Gastrocnemius medialis (tissue), 4 donors: ENCODE measurements around the gene AHCTF1. TPM values are rescaled to one million over a fixed set of nuclear protein-coding genes. Genes with fewer than 3 reads are reported as not detected.
"Not testable (repeated sequence)": the region's sequence is repeated elsewhere in the genome, so short reads cannot be mapped to it uniquely, and the experiment has no call there.

ENCODE experiments used
- ATAC-seq, 2 donors: fragments of 150-250 bp; one replicate each; pipeline ENCODE4 v1.9.1; 2016
- DNase-seq, 2 donors: peaks; one replicate each; pipeline ENCODE4 v3.0.0-alpha.2; 2019
- H3K27ac ChIP-seq, 4 donors: fragments of 200-600 bp; sonication (generic); 1 replicate in 1 of 4; 2 replicates in 3 of 4; pipeline ENCODE4 v1.5.1; 2016 to 2018; ENCODE audit warnings: mild to moderate bottlenecking in 2 of 4, moderate library complexity in 1 of 4
- H3K27me3 ChIP-seq, 3 donors: fragments of 200-600 bp; sonication (generic) in 2 of 3; 1 replicate in 1 of 3; 2 replicates in 2 of 3; pipeline versions ENCODE4 v1.5.1 to v1.6.0; 2016 to 2019; ENCODE audit warnings: mild to moderate bottlenecking in 1 of 3, moderate library complexity in 1 of 3
- H3K36me3 ChIP-seq, 2 donors: fragments of 200-600 bp; sonication (generic) in 1 of 2; one replicate each; pipeline ENCODE4 v1.5.1; 2017 to 2018
- H3K4me1 ChIP-seq, 2 donors: fragments of 200-600 bp; sonication (generic) in 1 of 2; one replicate each; pipeline ENCODE4 v1.5.1; 2016 to 2017; ENCODE audit warnings: mild to moderate bottlenecking in 2 of 2
- H3K4me3 ChIP-seq, 4 donors: fragments of 200-600 bp; sonication (generic) in 3 of 4; 1 replicate in 1 of 4; 2 replicates in 3 of 4; pipeline ENCODE4 v1.5.1; 2016 to 2019; ENCODE audit warnings: mild to moderate bottlenecking in 2 of 4
- H3K9me3 ChIP-seq, 3 donors: fragments of 200-600 bp; sonication (generic) in 2 of 3; 1 replicate in 1 of 3; 2 replicates in 2 of 3; pipeline ENCODE4 v1.5.1; 2016 to 2019
- CTCF ChIP-seq, 5 experiments: fragments of 450-650 bp in 3 of 5; fragments of 200-600 bp in 2 of 5; sonication (generic) in 2 of 5; IDR thresholded peaks in 4 of 5; conservative IDR thresholded peaks in 1 of 5; 1 replicate in 4 of 5; 2 replicates in 1 of 5; pipeline ENCODE4 v1.5.1; 2016 to 2019; ENCODE audit warnings: antibody characterized with exemption in 5 of 5, mild to moderate bottlenecking in 3 of 5, moderate library complexity in 3 of 5
- POLR2A ChIP-seq, 2 donors: fragments of 450-650 bp; IDR thresholded peaks; one replicate each; pipeline ENCODE4 v1.6.1; 2017; ENCODE audit warnings: antibody characterized with exemption in 2 of 2, mild to moderate bottlenecking in 2 of 2, moderate library complexity in 2 of 2
- in situ Hi-C, 4 donors: fragments of 200-750 bp; cut with MboI; loops; one replicate each; pipeline versions ENCODE4 v1.15.0 to v1.8.0; 2017; ENCODE audit warnings: low sequenced_read_pairs in 4 of 4
- intact Hi-C: fragments of 100-400 bp; cut with DNase I; formaldehyde crosslinking; loops from one replicate; pipeline ENCODE4 v1.15.1; 2023; ENCODE audit warnings: low total_unique reads
- total RNA-seq, 4 donors: library from RNA; depleted of rRNA; stranded (reverse); fragments of >200 nt; gene quantifications; one replicate each; pipeline versions ENCODE4 v1.1.0 to v1.2.3, GENCODE V29; 2016

AHCTF1 gene
- total RNA-seq, 4 donors from 2014 or later = 21.7 to 28.5 (median 24.7) TPM

GRCh38 chr1:246923482-246923881 lies 8.3 kb downstream of the AHCTF1 start:
- Histone ChIP-seq H3K27ac (peak overlapping the region in 1 of 4 donors; percentile 65), H3K27me3 (no peaks in the 10 kb centered on the region), H3K4me1 (peaks cover 39 to 45% of the 10 kb centered on the region in 2 donors), H3K4me3 (no peak overlapping the region), H3K36me3 (no peaks in the 10 kb centered on the region), H3K9me3 (no peaks in the 10 kb centered on the region)
- DNase-seq (no peak), ATAC-seq (no peak)
- TF ChIP-seq CTCF (IDR thresholded peaks at IDR 0.05 in 4 of 5, conservative IDR thresholded peaks at IDR 0.05 in 1 of 5) (no peak), POLR2A (IDR thresholded peaks at IDR 0.05) (no peak)
- intact Hi-C loops (no loop called here), in situ Hi-C loops (no loop called here)

- intact Hi-C loops = no loop called here
- H3K4me1 ChIP-seq = peaks cover 48 to 50% of the 10 kb centered on the region in 2 donors
- no peaks in the 10 kb centered on the region for H3K9me3 ChIP-seq
- in situ Hi-C loops = no loop called here
- ATAC-seq = no peak
- TF ChIP-seq CTCF (IDR thresholded peaks at IDR 0.05 in 4 of 5, conservative IDR thresholded peaks at IDR 0.05 in 1 of 5) = no peak
- no peak for TF ChIP-seq POLR2A (IDR thresholded peaks at IDR 0.05)
- H3K27me3 ChIP-seq = no peaks in the 10 kb centered on the region
- no peaks in the 10 kb centered on the region for H3K36me3 ChIP-seq
- DNase-seq = no peak
- no peak overlapping the region for H3K4me3 ChIP-seq
- H3K27ac ChIP-seq = peak overlapping the region in 3 of 4 donors; percentile 17 to 46 (median 33)
Observed at GRCh38 chr1:246921481-246921880, 10.3 kb downstream of the AHCTF1 start.

DNA sequence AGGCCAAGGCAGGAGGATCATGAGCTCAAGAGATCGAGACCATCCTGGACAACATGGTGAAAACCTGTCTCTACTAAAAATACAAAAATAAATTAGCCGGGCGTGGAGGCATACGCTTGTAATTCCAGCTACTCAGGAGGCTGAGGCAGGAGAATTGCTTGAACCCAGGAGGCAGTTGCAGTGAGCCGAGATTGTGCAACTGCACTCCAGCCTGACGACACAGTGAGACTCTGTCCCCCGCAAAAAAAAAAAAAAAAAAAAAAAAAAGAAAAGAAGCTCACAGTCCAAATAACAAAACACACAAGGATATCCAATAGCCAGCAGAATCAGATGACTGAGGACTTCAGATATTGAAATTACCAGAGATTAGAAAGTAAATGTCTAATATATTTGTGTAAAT lies 11.8 kb downstream of the AHCTF1 start:
- intact Hi-C loops = no loop called here
- in situ Hi-C loops = no loop called here

GRCh38 chr1:246916026-246916923 lies 15.5 kb downstream of the AHCTF1 start:
- H3K27me3 ChIP-seq, in situ Hi-C loops, DNase-seq, intact Hi-C loops, H3K9me3 ChIP-seq, H3K4me3 ChIP-seq: not testable (repeated sequence)
- peak in 1 of 2 donors; percentile 77 for ATAC-seq
- Histone ChIP-seq H3K4me1 (peaks cover 27 to 30% of the 10 kb centered on the region in 2 donors), H3K27ac (peak overlapping the region in 2 of 4 donors; percentile 29 to 56), H3K36me3 (peaks cover 0 to 20% of the 10 kb centered on the region in 2 donors)

More for the DNA sequence above, 11.8 kb downstream of the AHCTF1 start:
- H3K9me3 ChIP-seq = no peaks in the 10 kb centered on the region
- DNase-seq = no peak
- no peaks in the 10 kb centered on the region for H3K27me3 ChIP-seq
- H3K27ac ChIP-seq = peak overlapping the region in 1 of 4 donors; percentile 46
- no peak overlapping the region for H3K4me3 ChIP-seq
- peaks cover 0 to 1% of the 10 kb centered on the region in 2 donors for H3K36me3 ChIP-seq
- peaks cover 51 to 53% of the 10 kb centered on the region in 2 donors for H3K4me1 ChIP-seq
- TF ChIP-seq CTCF (IDR thresholded peaks at IDR 0.05 in 4 of 5, conservative IDR thresholded peaks at IDR 0.05 in 1 of 5) (no peak), POLR2A (IDR thresholded peaks at IDR 0.05) (no peak)
- no peak for ATAC-seq

GRCh38 chr1:246907472-246907871 lies 24.3 kb downstream of the AHCTF1 start:
- Histone ChIP-seq H3K4me1 (peaks cover 3 to 4% of the 10 kb centered on the region in 2 donors), H3K36me3 (peaks cover 0 to 62% of the 10 kb centered on the region in 2 donors), H3K9me3 (no peaks in the 10 kb centered on the region), H3K4me3 (no peak overlapping the region), H3K27me3 (no peaks in the 10 kb centered on the region), H3K27ac (no peak overlapping the region)
- ATAC-seq = peak; percentile 42 to 89
- in situ Hi-C loops (loop anchor here in 3 of 4 donors (5.0 to 10.0 kb wide), 3 partner anchors 57 to 67 kb away; no protein-coding TSS in a partner anchor), intact Hi-C loops (no loop called here)
- no peak for DNase-seq
- TF ChIP-seq CTCF (IDR thresholded peaks at IDR 0.05 in 4 of 5, conservative IDR thresholded peaks at IDR 0.05 in 1 of 5) (peak in 4 of 5 experiments; percentile 24 to 54 (median 44)), POLR2A (IDR thresholded peaks at IDR 0.05) (no peak)
